ENCODE results near the gene ADIPOR2. TPM values are rescaled to one million over a fixed set of nuclear protein-coding genes. Genes with fewer than 3 reads are reported as not detected.
A peak's percentile ranks its signal among the peaks of the same experiment; 100 is the strongest.

The ADIPOR2 gene
- polyA plus RNA-seq, 3 donors: 3.9 to 14.6 (median 6.2) TPM

GRCh38 chr12:1662761-1663439 lies 28.0 kb upstream of the ADIPOR2 start:
- Mint-ChIP-seq H3K27ac (peak overlapping the region in 4 of 7 donors; percentile 45 to 87 (median 66)), H3K36me3 (no peaks in the 10 kb centered on the region), H3K9me3 (peaks cover 0 to 3% (median 2%) of the 10 kb centered on the region in 7 donors), H3K4me1 (peaks cover 41% of the 10 kb centered on the region), H3K4me3 (peak overlapping the region in 1 of 2 donors; percentile 58), H3K27me3 (ENCODE audit: low read depth in 3 of 3) (peaks cover 0 to 2% (median 0%) of the 10 kb centered on the region in 3 donors)
- Histone ChIP-seq H4K20me1 (ENCODE audit: insufficient read depth, low read length) (no peaks in the 10 kb centered on the region), H3K27me3 (ENCODE audit: control insufficient read depth in 2 of 2, insufficient read depth in 2 of 2, low read length in 2 of 2) (no peaks in the 10 kb centered on the region), H2AFZ (ENCODE audit: insufficient read depth, low read depth, low read length, poor library complexity, severe bottlenecking) (no peak overlapping the region), H3K27ac (ENCODE audit: low read depth in 1 of 2, low read length in 2 of 2) (no peak overlapping the region), H3K4me1 (ENCODE audit: control insufficient read depth in 1 of 2, insufficient read depth in 2 of 2, low read length in 2 of 2) (peaks cover 30 to 36% of the 10 kb centered on the region in 2 donors), H3K9ac (ENCODE audit: insufficient read depth, low read length, poor library complexity, severe bottlenecking) (no peak overlapping the region), H3K4me3 (replicated peaks in 1 of 3; ENCODE audit: low read depth in 2 of 3, low read length in 3 of 3) (no peak overlapping the region), H3K9me3 (replicated peaks in 1 of 2; ENCODE audit: control insufficient read depth in 1 of 2, insufficient read depth in 1 of 2, low read length in 2 of 2) (no peaks in the 10 kb centered on the region), H3K4me2 (replicated peaks; ENCODE audit: extremely low read depth, low read length, poor library complexity, severe bottlenecking) (no peak overlapping the region), H3K79me2 (ENCODE audit: insufficient read depth, low read length) (no peaks in the 10 kb centered on the region), H3K36me3 (replicated peaks in 1 of 2; ENCODE audit: control insufficient read depth in 1 of 2, insufficient read depth in 2 of 2, low read length in 2 of 2) (no peaks in the 10 kb centered on the region)
- intact Hi-C loops (cut with micrococcal nuclease): loop anchor here in 1 of 2 donors (5.0 kb wide), 1 partner anchor 39 kb away; no protein-coding TSS in a partner anchor
- WGBS (ENCODE audit: insufficient coverage): 78% methylated on average over 45 of the region's 46 CpGs
- peak; percentile 42 for TF ChIP-seq CTCF (IDR thresholded peaks at IDR 0.05)
- DNase-seq: no peak

- H3K4me3 ChIP-seq (replicated peaks in 1 of 3; ENCODE audit: low read depth in 2 of 3, low read length in 3 of 3): no peak overlapping the region
- no peaks in the 10 kb centered on the region for H3K36me3 ChIP-seq (replicated peaks in 1 of 2; ENCODE audit: control insufficient read depth in 1 of 2, insufficient read depth in 2 of 2, low read length in 2 of 2)
- TF ChIP-seq CTCF (IDR thresholded peaks at IDR 0.05): no peak
- H3K79me2 ChIP-seq (ENCODE audit: insufficient read depth, low read length): no peaks in the 10 kb centered on the region
- no peaks in the 10 kb centered on the region for H3K9me3 ChIP-seq (replicated peaks in 1 of 2; ENCODE audit: control insufficient read depth in 1 of 2, insufficient read depth in 1 of 2, low read length in 2 of 2)
- no peak for DNase-seq
- no peak overlapping the region for H3K27ac ChIP-seq (ENCODE audit: low read depth in 1 of 2, low read length in 2 of 2)
- H3K27me3 Mint-ChIP-seq (ENCODE audit: low read depth in 3 of 3): peaks cover 0 to 2% (median 0%) of the 10 kb centered on the region in 3 donors
- intact Hi-C loops (cut with micrococcal nuclease): loop anchor here in 1 of 2 donors (5.0 kb wide), 1 partner anchor 39 kb away; no protein-coding TSS in a partner anchor
- H3K4me1 Mint-ChIP-seq: peaks cover 40% of the 10 kb centered on the region
- H3K27me3 ChIP-seq (ENCODE audit: control insufficient read depth in 2 of 2, insufficient read depth in 2 of 2, low read length in 2 of 2): no peaks in the 10 kb centered on the region
- H3K4me1 ChIP-seq (ENCODE audit: control insufficient read depth in 1 of 2, insufficient read depth in 2 of 2, low read length in 2 of 2): peaks cover 35 to 40% of the 10 kb centered on the region in 2 donors
- H4K20me1 ChIP-seq (ENCODE audit: insufficient read depth, low read length): no peaks in the 10 kb centered on the region
- H3K9me3 Mint-ChIP-seq: peaks cover 0 to 3% (median 2%) of the 10 kb centered on the region in 7 donors
- H3K4me3 Mint-ChIP-seq: no peak overlapping the region
- H3K9ac ChIP-seq (ENCODE audit: insufficient read depth, low read length, poor library complexity, severe bottlenecking): no peak overlapping the region
- H2AFZ ChIP-seq (ENCODE audit: insufficient read depth, low read depth, low read length, poor library complexity, severe bottlenecking): no peak overlapping the region
- H3K36me3 Mint-ChIP-seq: peaks cover 0 to 1% of the 10 kb centered on the region in 2 donors
- WGBS (ENCODE audit: insufficient coverage): 91% methylated on average over 9 of the region's 11 CpGs
- H3K4me2 ChIP-seq (replicated peaks; ENCODE audit: extremely low read depth, low read length, poor library complexity, severe bottlenecking): no peak overlapping the region
- H3K27ac Mint-ChIP-seq: peak overlapping the region in 1 of 7 donors; percentile 83
Measured at GRCh38 chr12:1663440-1664132, 27.3 kb upstream of the ADIPOR2 start.
